Left ventricle myocardium inferior (tissue), 1 donor: ENCODE data around the gene LCAT. TPM values are rescaled to one million over a fixed set of nuclear protein-coding genes. Genes with fewer than 3 reads are reported as not detected.
A peak's percentile ranks its signal among the peaks of the same experiment; 100 is the strongest.

Source experiments
- DNase-seq: peaks from one replicate; pipeline ENCODE4 v3.0.0-alpha.2; 2020
- H3K27ac ChIP-seq: fragments of 200-600 bp; replicated peaks from 2 replicates; pipeline ENCODE4 v1.8.0; 2021
- H3K27me3 ChIP-seq: fragments of 200-600 bp; 2 replicates; pipeline ENCODE4 v1.8.0; 2021; ENCODE audit warnings: low read depth
- H3K36me3 ChIP-seq: fragments of 200-600 bp; 2 replicates; pipeline ENCODE4 v1.8.0; 2021
- H3K4me1 ChIP-seq: fragments of 200-600 bp; 2 replicates; pipeline ENCODE4 v1.8.0; 2021
- H3K4me3 ChIP-seq: fragments of 200-600 bp; 2 replicates; pipeline ENCODE4 v1.8.0; 2021; ENCODE audit warnings: mild to moderate bottlenecking, moderate library complexity
- H3K9me3 ChIP-seq: fragments of 200-600 bp; replicated peaks from 2 replicates; pipeline ENCODE4 v1.8.0; 2021
- CTCF ChIP-seq: fragments of 200-600 bp; IDR thresholded peaks from 2 replicates; pipeline ENCODE4 v1.8.0; 2021; ENCODE audit warnings: antibody characterized with exemption, mild to moderate bottlenecking, borderline replicate concordance
- intact Hi-C: fragments of 100-400 bp; cut with micrococcal nuclease; formaldehyde crosslinking; loops from one replicate; pipeline ENCODE4 v1.11.0; 2022
- total RNA-seq: library from RNA; stranded (reverse); fragmentation: NEBNext Ultra II Directional; extraction: Animal tissue kit (Norgen Biotek cat#: 25700); gene quantifications from one replicate; pipeline ENCODE4 v1.2.1, GENCODE V29; 2021
- donor health status: DM: no; HTN: yes; CAD: no; lungs with severe emphysema.

LCAT gene
- total RNA-seq, 1 donor from 2014 or later = 23.2 TPM

- Histone ChIP-seq H3K27ac (no peak overlapping the region), H3K4me1 (peaks cover 41% of the 10 kb centered on the region), H3K27me3 (no peaks in the 10 kb centered on the region), H3K36me3 (no peaks in the 10 kb centered on the region), H3K4me3 (no peak overlapping the region), H3K9me3 (no peaks in the 10 kb centered on the region)
- intact Hi-C loops = no loop called here
- no peak for DNase-seq
- TF ChIP-seq CTCF = no peak
Observed at GRCh38 chr16:67988675-67989074, 44.8 kb upstream of the LCAT start.

GRCh38 chr16:67987460-67988160 is 43.7 kb upstream of the LCAT start:
- H3K36me3 ChIP-seq = no peaks in the 10 kb centered on the region
- intact Hi-C loops = no loop called here
- H3K4me1 ChIP-seq = peaks cover 40% of the 10 kb centered on the region
- no peak overlapping the region for H3K4me3 ChIP-seq
- no peak for DNase-seq
- H3K9me3 ChIP-seq = no peaks in the 10 kb centered on the region
- H3K27ac ChIP-seq = peak overlapping the region; percentile 66
- H3K27me3 ChIP-seq = no peaks in the 10 kb centered on the region
- TF ChIP-seq CTCF = no peak

- intact Hi-C loops = no loop called here
- Histone ChIP-seq H3K36me3 (no peaks in the 10 kb centered on the region), H3K4me3 (no peak overlapping the region), H3K27me3 (no peaks in the 10 kb centered on the region), H3K9me3 (no peaks in the 10 kb centered on the region), H3K27ac (peak overlapping the region; percentile 66), H3K4me1 (peaks cover 38% of the 10 kb centered on the region)
- no peak for TF ChIP-seq CTCF
- DNase-seq = no peak
Observed at GRCh38 chr16:67986949-67987348, 43.0 kb upstream of the LCAT start.

GRCh38 chr16:67982011-67982696 is 38.2 kb upstream of the LCAT start:
- intact Hi-C loops = no loop called here
- no peak for TF ChIP-seq CTCF
- Histone ChIP-seq H3K27me3 (peaks cover 10% of the 10 kb centered on the region), H3K4me1 (peaks cover 41% of the 10 kb centered on the region), H3K27ac (no peak overlapping the region), H3K9me3 (no peaks in the 10 kb centered on the region), H3K36me3 (no peaks in the 10 kb centered on the region), H3K4me3 (no peak overlapping the region)
- no peak for DNase-seq

GRCh38 chr16:67979955-67980678 is 36.2 kb upstream of the LCAT start, which contains the start of gene DPEP3:
DPEP3 (minus strand) TSS chr16:67980499; CDS start chr16:67980380, 119 bp downstream.
- no peak for TF ChIP-seq CTCF
- no peak within 1 kb of the TSS for H3K4me3 ChIP-seq
- H3K36me3 ChIP-seq = no peaks in the 10 kb centered on the region
- H3K27ac ChIP-seq = no peak within 1 kb of the TSS
- peaks cover 10% of the 10 kb centered on the region for H3K27me3 ChIP-seq
- H3K9me3 ChIP-seq = no peaks in the 10 kb centered on the region
- H3K4me1 ChIP-seq = peaks cover 30% of the 10 kb centered on the region
- intact Hi-C loops = no loop called here
- no peak for DNase-seq
